GM10248 (cell line): ENCODE data around the gene ALDH3A1.

Experiments used
- CTCF ChIA-PET: fragments of 300-600 bp; sonication (Branson Sonifier 250); formaldehyde crosslinking; extraction: SDS; loops from one replicate; lab custom pipeline; 2021; ENCODE audit warnings: antibody characterized with exemption; lab: Yijun Ruan, JAX
- POLR2A ChIA-PET: fragments of 350-650 bp; sonication (Branson Sonifier 250); formaldehyde crosslinking; extraction: SDS; loops from one replicate; lab custom pipeline; 2020; ENCODE audit warnings: antibody characterized with exemption; lab: Yijun Ruan, JAX
- DNase-seq: peaks from one replicate; pipeline ENCODE4 v3.0.0; 2012; ENCODE audit errors: extremely low spot score
- CTCF ChIP-seq: IDR thresholded peaks from 2 replicates; pipeline ENCODE4 v1.5.1; 2012; ENCODE audit warnings: mild to moderate bottlenecking, low read depth; ENCODE audit errors: extremely low read depth, missing control alignments, control extremely low read depth

The ALDH3A1 gene

GRCh38 chr17:19781488-19782458 is 33.7 kb upstream of the ALDH3A1 start:
- no peak for DNase-seq
- CTCF ChIA-PET, result interaction anchor here (1.3 to 3.8 kb wide), 2 partner anchors 15 to 64 kb away, joined by 3 to 16 read pairs; no protein-coding TSS in a partner anchor

GRCh38 chr17:19780846-19781245 is 32.7 kb upstream of the ALDH3A1 start:
- CTCF ChIA-PET, result interaction anchor here (1.1 to 3.8 kb wide), 3 partner anchors 12 to 36 kb away, joined by 3 to 16 read pairs (median 4); no protein-coding TSS in a partner anchor

More at GRCh38 chr17:19781488-19782458, 33.7 kb upstream of the ALDH3A1 start:
- POLR2A ChIA-PET, result no interaction called here
- no peak for TF ChIP-seq CTCF

GRCh38 chr17:19773534-19773933 is 25.4 kb upstream of the ALDH3A1 start:
- CTCF ChIA-PET, result interaction anchor here (1.0 to 1.3 kb wide), 5 partner anchors 9 to 126 kb away, joined by 3 read pairs; no protein-coding TSS in a partner anchor
- DNase-seq, result no peak
- POLR2A ChIA-PET, result no interaction called here
- no peak for TF ChIP-seq CTCF

More at GRCh38 chr17:19780846-19781245, 32.7 kb upstream of the ALDH3A1 start:
- DNase-seq, result no peak
- no peak for TF ChIP-seq CTCF
- POLR2A ChIA-PET, result no interaction called here

GRCh38 chr17:19771971-19772630 is 24.0 kb upstream of the ALDH3A1 start:
- TF ChIP-seq CTCF, result no peak
- CTCF ChIA-PET, result interaction anchor here (1.0 to 2.1 kb wide), 7 partner anchors 15 to 409 kb away, joined by 3 to 8 read pairs (median 4); partner anchors contain the start of genes ALDH3A2 and B9D1
- no peak for DNase-seq
- POLR2A ChIA-PET, result no interaction called here

- CTCF ChIA-PET, result interaction anchor here (1.0 to 2.1 kb wide), 5 partner anchors 14 to 408 kb away, joined by 4 to 8 read pairs (median 5); partner anchors contain the start of genes ALDH3A2 and B9D1
- TF ChIP-seq CTCF, result no peak
- DNase-seq, result no peak
- POLR2A ChIA-PET, result no interaction called here
Observed at GRCh38 chr17:19770985-19771735, 23.1 kb upstream of the ALDH3A1 start.
